ENCODE data around the gene MOGAT3. TPM values are rescaled to one million over a fixed set of nuclear protein-coding genes. Genes with fewer than 3 reads are reported as not detected.
"Not testable (repeated sequence)": the region's sequence is repeated elsewhere in the genome, so short reads cannot be mapped to it uniquely, and the experiment has no call there.

MOGAT3 gene
- total RNA-seq, 2 experiments from 2014 or later = not detected

DNA sequence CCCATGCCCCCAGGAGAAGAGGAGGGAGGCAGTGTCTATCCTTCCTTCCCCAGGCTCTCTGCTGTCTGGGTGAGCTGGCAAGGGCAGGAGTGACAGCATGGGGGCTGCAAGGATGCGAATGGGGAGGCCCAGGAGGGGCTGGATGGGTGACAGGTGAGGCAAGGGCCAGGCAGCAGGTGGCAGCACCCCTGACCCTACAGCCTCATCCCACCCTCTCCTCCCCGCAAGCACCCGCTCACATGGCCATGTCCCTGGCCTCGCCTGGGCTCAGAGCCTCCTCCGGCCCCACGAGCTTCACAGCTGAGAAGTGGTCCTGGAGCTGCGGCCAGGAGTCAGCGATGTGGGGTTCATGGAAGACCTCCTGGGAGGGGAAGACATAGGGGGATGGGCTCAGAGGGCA, 11.2 kb upstream of the MOGAT3 start:
- H3K4me3 Mint-ChIP-seq = no peak overlapping the region
- no peak overlapping the region for H3K27ac Mint-ChIP-seq
- H3K27me3 Mint-ChIP-seq (ENCODE audit: low read depth) = no peaks in the 10 kb centered on the region
- no peaks in the 10 kb centered on the region for H3K9me3 Mint-ChIP-seq (ENCODE audit: insufficient read depth)
- H3K4me1 Mint-ChIP-seq (ENCODE audit: low read depth) = peaks cover 12% of the 10 kb centered on the region
- ChIA-PET POLR2A (no interaction called here), CTCF (no interaction called here)
- ATAC-seq = peak; percentile 5
- no peak for DNase-seq
- peaks cover 28% of the 10 kb centered on the region for H3K36me3 Mint-ChIP-seq (ENCODE audit: low read depth)

- ATAC-seq = no peak
- ChIA-PET CTCF (interaction anchor here (1.6 kb wide), 1 partner anchor 19 kb away, joined by 8 read pairs; no protein-coding TSS in a partner anchor), POLR2A (no interaction called here)
- no peaks in the 10 kb centered on the region for H3K9me3 Mint-ChIP-seq (ENCODE audit: insufficient read depth)
- H3K27ac Mint-ChIP-seq = no peak overlapping the region
- peaks cover 25% of the 10 kb centered on the region for H3K36me3 Mint-ChIP-seq (ENCODE audit: low read depth)
- H3K27me3 Mint-ChIP-seq (ENCODE audit: low read depth) = no peaks in the 10 kb centered on the region
- DNase-seq = no peak
- H3K4me1 Mint-ChIP-seq (ENCODE audit: low read depth) = peaks cover 9% of the 10 kb centered on the region
- H3K4me3 Mint-ChIP-seq = no peak overlapping the region
These were observed 10.7 kb upstream of the MOGAT3 start for GRCh38 chr7:101211501-101211900.

- Mint-ChIP-seq H3K4me3 (no peak overlapping the region), H3K27me3 (ENCODE audit: low read depth) (no peaks in the 10 kb centered on the region), H3K9me3 (ENCODE audit: insufficient read depth) (no peaks in the 10 kb centered on the region), H3K36me3 (ENCODE audit: low read depth) (peaks cover 14% of the 10 kb centered on the region), H3K27ac (no peak overlapping the region), H3K4me1 (ENCODE audit: low read depth) (no peaks in the 10 kb centered on the region)
- POLR2A ChIA-PET = interaction anchor here (0.6 kb wide), 1 partner anchor 34 kb away, joined by 3 read pairs; no protein-coding TSS in a partner anchor
- CTCF ChIA-PET = interaction anchor here (0.9 to 1.6 kb wide), 2 partner anchors 17 to 72 kb away, joined by 3 to 8 read pairs; no protein-coding TSS in a partner anchor
- DNase-seq = no peak
- ATAC-seq = no peak
These were observed 9.3 kb upstream of the MOGAT3 start for GRCh38 chr7:101210143-101210542.

- POLR2A ChIA-PET = no interaction called here
- Mint-ChIP-seq H3K27me3 (ENCODE audit: low read depth) (peaks cover 5% of the 10 kb centered on the region), H3K4me1 (ENCODE audit: low read depth) (peaks cover 4% of the 10 kb centered on the region), H3K4me3 (no peak overlapping the region), H3K36me3 (ENCODE audit: low read depth) (peaks cover 9% of the 10 kb centered on the region), H3K9me3 (ENCODE audit: insufficient read depth) (no peaks in the 10 kb centered on the region), H3K27ac (no peak overlapping the region)
- no peak for ATAC-seq
- DNase-seq = no peak
- CTCF ChIA-PET = interaction anchor here (1.6 kb wide), 1 partner anchor 9 kb away, joined by 4 read pairs; the partner anchor contains the start of genes PLOD3 and ZNHIT1
These were observed 8.0 kb upstream of the MOGAT3 start for GRCh38 chr7:101208794-101209193.

DNA sequence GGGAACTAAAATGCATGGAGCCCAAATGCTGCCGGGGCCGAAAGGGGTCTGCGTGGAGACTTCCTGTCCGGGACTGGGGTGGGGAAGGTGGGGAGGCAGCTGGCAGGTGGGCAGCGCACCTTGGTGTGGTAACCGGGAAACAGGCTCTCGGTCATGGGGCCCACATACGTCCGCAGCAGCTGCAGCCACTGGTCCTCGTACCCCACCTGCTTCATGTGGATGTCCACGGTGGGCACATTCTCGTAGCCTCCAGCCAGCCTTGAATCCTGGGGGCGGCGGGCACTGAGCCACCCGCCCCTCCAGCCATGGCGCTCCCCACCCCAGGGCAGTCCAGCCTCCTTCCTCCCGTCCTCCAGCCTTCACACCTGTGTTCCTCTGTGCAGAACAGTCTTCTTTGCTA, 6.6 kb upstream of the MOGAT3 start:
- ChIA-PET POLR2A (no interaction called here), CTCF (interaction anchor here (1.0 to 1.6 kb wide), 3 partner anchors 10 to 75 kb away, joined by 3 to 4 read pairs (median 4); partner anchors contain the start of genes PLOD3 and ZNHIT1)
- ATAC-seq = no peak
- no peaks in the 10 kb centered on the region for H3K9me3 Mint-ChIP-seq (ENCODE audit: insufficient read depth)
- H3K27me3 Mint-ChIP-seq (ENCODE audit: low read depth) = peaks cover 13% of the 10 kb centered on the region
- H3K4me1 Mint-ChIP-seq (ENCODE audit: low read depth) = peaks cover 4% of the 10 kb centered on the region
- DNase-seq = no peak
- peaks cover 9% of the 10 kb centered on the region for H3K36me3 Mint-ChIP-seq (ENCODE audit: low read depth)
- no peak overlapping the region for H3K4me3 Mint-ChIP-seq
- no peak overlapping the region for H3K27ac Mint-ChIP-seq

DNA sequence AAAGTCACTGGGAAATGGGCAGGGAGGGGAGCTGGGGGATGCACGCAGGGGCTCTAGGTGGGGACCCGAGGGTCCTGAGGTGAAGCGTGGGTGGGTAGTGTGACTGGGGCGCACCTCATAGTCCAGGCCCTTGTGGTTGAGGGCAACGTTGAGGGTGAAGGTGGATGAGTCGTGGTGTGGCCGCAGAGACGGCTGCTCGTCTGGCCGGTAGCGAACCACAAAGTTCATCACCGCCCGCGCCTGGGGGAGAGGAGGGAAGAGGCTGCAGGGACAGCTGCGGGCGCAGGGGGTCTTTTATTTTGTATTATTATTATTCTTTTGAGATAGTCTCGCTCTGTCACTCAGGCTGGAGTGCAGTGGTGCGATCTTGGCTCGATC, 5.8 kb upstream of the MOGAT3 start:
- H3K4me3 Mint-ChIP-seq = no peak overlapping the region
- DNase-seq (no peak), ATAC-seq (no peak)
- H3K36me3 Mint-ChIP-seq (ENCODE audit: low read depth) = peaks cover 8% of the 10 kb centered on the region
- H3K9me3 Mint-ChIP-seq (ENCODE audit: insufficient read depth) = no peaks in the 10 kb centered on the region
- ChIA-PET CTCF (interaction anchor here (2.1 kb wide), 1 partner anchor 14 kb away, joined by 5 read pairs; no protein-coding TSS in a partner anchor), POLR2A (no interaction called here)
- H3K4me1 Mint-ChIP-seq (ENCODE audit: low read depth) = peaks cover 4% of the 10 kb centered on the region
- no peak overlapping the region for H3K27ac Mint-ChIP-seq
- H3K27me3 Mint-ChIP-seq (ENCODE audit: low read depth) = peaks cover 15% of the 10 kb centered on the region

DNA sequence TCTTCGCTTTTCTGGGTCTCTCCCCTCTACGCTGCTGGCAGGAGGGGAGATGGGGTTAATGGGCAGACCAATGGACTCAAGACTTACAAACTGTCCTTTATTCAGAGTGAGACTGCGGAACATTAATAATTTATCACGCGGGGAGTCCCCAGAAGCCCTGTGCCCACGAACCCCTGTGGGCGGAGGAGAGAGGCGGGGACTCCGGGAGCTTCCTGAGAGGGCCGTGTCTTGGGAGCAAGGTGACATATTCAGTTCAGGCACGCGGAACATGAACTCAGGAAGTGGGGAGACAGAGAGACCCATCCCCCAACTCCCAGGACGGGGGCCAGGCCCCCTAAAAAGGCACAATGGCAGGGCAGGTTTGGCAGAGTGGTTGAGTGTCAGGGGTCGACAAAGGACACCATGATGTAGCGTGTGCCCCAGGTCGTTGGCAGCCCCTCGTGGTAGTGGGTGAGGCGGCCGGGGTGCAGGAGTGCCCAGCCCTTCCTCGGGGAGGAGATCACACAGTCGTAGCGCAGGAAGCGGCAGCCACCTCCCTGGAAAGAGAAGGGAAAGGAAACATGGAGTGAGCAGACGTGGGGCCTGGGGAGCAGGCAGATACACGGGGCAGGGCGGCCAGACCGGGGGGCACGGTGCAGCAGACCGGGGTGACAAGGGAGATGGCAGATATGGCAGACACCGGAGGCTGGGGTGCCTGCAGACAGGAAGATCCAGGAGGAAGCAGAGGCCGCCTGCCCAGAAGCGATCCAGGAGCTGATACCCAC, 5.2 kb upstream of the MOGAT3 start:
- peaks cover 19% of the 10 kb centered on the region for H3K27me3 Mint-ChIP-seq (ENCODE audit: low read depth)
- peaks cover 5% of the 10 kb centered on the region for H3K4me1 Mint-ChIP-seq (ENCODE audit: low read depth)
- H3K27ac Mint-ChIP-seq = no peak overlapping the region
- ChIA-PET POLR2A (no interaction called here), CTCF (interaction anchor here (0.9 to 2.1 kb wide), 3 partner anchors 11 to 77 kb away, joined by 3 to 5 read pairs (median 4); partner anchors contain the start of genes PLOD3 and ZNHIT1)
- no peak overlapping the region for H3K4me3 Mint-ChIP-seq
- DNase-seq (no peak), ATAC-seq (no peak)
- H3K9me3 Mint-ChIP-seq (ENCODE audit: insufficient read depth) = no peaks in the 10 kb centered on the region
- H3K36me3 Mint-ChIP-seq (ENCODE audit: low read depth) = peaks cover 8% of the 10 kb centered on the region

GRCh38 chr7:101203740-101204738, 3.2 kb upstream of the MOGAT3 start:
- H3K9me3 Mint-ChIP-seq (ENCODE audit: insufficient read depth); H3K36me3 Mint-ChIP-seq (ENCODE audit: low read depth); ATAC-seq; DNase-seq: not testable (repeated sequence)
- Mint-ChIP-seq H3K27ac (peak overlapping the region; percentile 75), H3K27me3 (ENCODE audit: low read depth) (peaks cover 32% of the 10 kb centered on the region), H3K4me3 (peak overlapping the region; percentile 16), H3K4me1 (ENCODE audit: low read depth) (peaks cover 10% of the 10 kb centered on the region)
- CTCF ChIA-PET = interaction anchor here (0.7 to 3.4 kb wide), 4 partner anchors 12 to 78 kb away, joined by 3 to 21 read pairs (median 4); no protein-coding TSS in a partner anchor
- POLR2A ChIA-PET = interaction anchor here (0.7 to 1.5 kb wide), 2 partner anchors 14 kb away, joined by 3 read pairs; partner anchors contain the start of gene ZNHIT1

DNA sequence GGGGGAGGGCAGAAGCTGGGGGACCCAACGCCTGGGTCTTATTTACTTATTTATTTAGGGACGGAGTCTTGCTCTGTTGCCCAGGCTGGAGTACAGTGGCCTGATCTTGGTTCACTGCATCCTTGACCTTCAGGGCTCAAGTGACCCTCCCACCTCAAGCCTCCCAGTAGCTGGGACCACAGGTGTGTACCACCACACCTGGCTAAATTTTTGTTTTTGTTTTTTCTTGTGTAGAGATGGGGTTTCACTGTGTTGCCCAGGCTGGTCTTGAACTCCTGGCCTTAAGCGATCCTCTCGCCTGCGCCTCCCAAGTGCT, 1.7 kb upstream of the MOGAT3 start:
- Mint-ChIP-seq H3K9me3 (ENCODE audit: insufficient read depth) (no peaks in the 10 kb centered on the region), H3K27ac (no peak overlapping the region), H3K36me3 (ENCODE audit: low read depth) (no peaks in the 10 kb centered on the region), H3K4me1 (ENCODE audit: low read depth) (peaks cover 10% of the 10 kb centered on the region), H3K4me3 (no peak overlapping the region), H3K27me3 (ENCODE audit: low read depth) (peaks cover 32% of the 10 kb centered on the region)
- no peak for ATAC-seq
- CTCF ChIA-PET = interaction anchor here (0.6 to 3.4 kb wide), 4 partner anchors 11 to 89 kb away, joined by 3 to 21 read pairs (median 6); partner anchors contain the start of genes PLOD3 and ZNHIT1
- POLR2A ChIA-PET = interaction anchor here (1.5 kb wide), 1 partner anchor 15 kb away, joined by 3 read pairs; the partner anchor contains the start of gene ZNHIT1
- DNase-seq = no peak

GRCh38 chr7:101201695-101202602, 1.1 kb upstream of the MOGAT3 start:
- no peaks in the 10 kb centered on the region for H3K36me3 Mint-ChIP-seq (ENCODE audit: low read depth)
- POLR2A ChIA-PET = interaction anchor here (1.5 kb wide), 1 partner anchor 16 kb away, joined by 3 read pairs; the partner anchor contains the start of gene ZNHIT1
- CTCF ChIA-PET = interaction anchor here (0.6 to 3.4 kb wide), 4 partner anchors 10 to 90 kb away, joined by 3 to 21 read pairs (median 6); partner anchors contain the start of genes PLOD3 and ZNHIT1

GRCh38 chr7:101200504-101200861, 353 bp downstream of the MOGAT3 start:
- peaks cover 32% of the 10 kb centered on the region for H3K27me3 Mint-ChIP-seq (ENCODE audit: low read depth)
- POLR2A ChIA-PET = no interaction called here
- peaks cover 10% of the 10 kb centered on the region for H3K4me1 Mint-ChIP-seq (ENCODE audit: low read depth)
- H3K9me3 Mint-ChIP-seq (ENCODE audit: insufficient read depth) = no peaks in the 10 kb centered on the region
- CTCF ChIA-PET = interaction anchor here (0.9 to 1.4 kb wide), 5 partner anchors 8 to 90 kb away, joined by 3 to 5 read pairs (median 3); no protein-coding TSS in a partner anchor
- no peak overlapping the region for H3K4me3 Mint-ChIP-seq
- ATAC-seq = no peak
- no peak for DNase-seq
- H3K36me3 Mint-ChIP-seq (ENCODE audit: low read depth) = no peaks in the 10 kb centered on the region
- H3K27ac Mint-ChIP-seq = no peak overlapping the region

More at GRCh38 chr7:101201695-101202602, 1.1 kb upstream of the MOGAT3 start:
- DNase-seq (no peak), ATAC-seq (peak; percentile 35)
- Mint-ChIP-seq H3K27me3 (ENCODE audit: low read depth) (peaks cover 32% of the 10 kb centered on the region), H3K4me3 (no peak overlapping the region), H3K27ac (no peak overlapping the region), H3K9me3 (ENCODE audit: insufficient read depth) (no peaks in the 10 kb centered on the region), H3K4me1 (ENCODE audit: low read depth) (peaks cover 10% of the 10 kb centered on the region)
